PFSK-1 (cell line): ENCODE data around the gene EVI5.

Source experiments
- FOXP2 ChIP-seq: optimal IDR thresholded peaks from 2 replicates; pipeline ENCODE3; 2011; ENCODE audit warnings: borderline replicate concordance, control low read depth, inconsistent platforms; ENCODE audit not compliant: insufficient read depth; ENCODE audit errors: extremely low read length, extremely low read depth
- POLR2AphosphoS5 ChIP-seq: IDR thresholded peaks from 2 replicates; pipeline ENCODE4 v1.6.1; 2012; ENCODE audit warnings: low read depth, mild to moderate bottlenecking, control low read depth, low read length, moderate library complexity
- SIN3A ChIP-seq: IDR thresholded peaks from 2 replicates; pipeline ENCODE4 v1.6.1; 2012; ENCODE audit warnings: mild to moderate bottlenecking, low read length, moderate library complexity, borderline replicate concordance; ENCODE audit not compliant: insufficient read depth
- TAF1 ChIP-seq: IDR thresholded peaks from 2 replicates; pipeline ENCODE4 v1.6.1; 2012; ENCODE audit warnings: low read length, control low read depth, borderline replicate concordance; ENCODE audit not compliant: insufficient read depth
- TF ChIP-seq, protein P1 (sequence below), 2 experiments: IDR thresholded peaks; 2 replicates each; pipeline versions ENCODE4 v1.6.1 to v1.8.0; 2011 to 2012; ENCODE audit warnings: low read depth in 2 of 2, low read length in 2 of 2, control low read depth in 1 of 2, inconsistent platforms in 1 of 2, mild to moderate bottlenecking in 1 of 2, moderate library complexity in 1 of 2; ENCODE audit not compliant: insufficient read depth in 1 of 2

Gene EVI5

DNA sequence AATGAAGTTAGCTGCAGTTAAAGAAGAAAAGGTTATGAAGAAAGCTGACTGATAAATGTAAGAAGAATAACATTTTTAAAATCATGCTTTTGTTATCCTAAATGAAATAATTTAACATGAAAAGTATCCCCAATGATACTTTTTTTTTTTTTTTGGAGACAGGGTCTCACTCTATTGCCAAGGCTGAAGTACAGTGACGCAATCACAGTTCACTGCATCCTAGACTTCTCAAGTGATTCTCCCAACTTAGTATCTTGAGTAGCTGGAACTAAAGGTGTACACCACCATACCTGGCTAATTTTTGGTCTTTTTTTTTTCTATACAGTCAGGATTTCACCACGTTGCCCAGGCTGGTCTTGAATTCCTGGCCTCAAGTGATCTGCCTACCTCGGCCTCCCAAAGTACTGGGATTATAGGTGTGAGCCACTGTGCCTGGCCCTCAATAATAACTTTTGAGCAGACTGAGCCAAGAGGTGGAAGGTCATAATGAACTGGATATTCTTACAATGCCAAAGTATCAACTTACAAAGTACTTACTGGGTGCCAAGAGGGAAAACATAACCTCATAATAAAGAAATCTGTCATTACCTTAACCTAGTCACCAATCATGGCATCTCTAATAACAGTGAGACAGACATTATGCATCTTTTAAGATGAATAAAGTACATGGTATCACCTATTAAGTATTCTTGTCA lies 94.5 kb downstream of the EVI5 start:
- no peak for TF ChIP-seq POLR2AphosphoS5
- TF ChIP-seq FOXP2, result no peak
- no peak for TF ChIP-seq SIN3A
- TF ChIP-seq, protein P1, sequence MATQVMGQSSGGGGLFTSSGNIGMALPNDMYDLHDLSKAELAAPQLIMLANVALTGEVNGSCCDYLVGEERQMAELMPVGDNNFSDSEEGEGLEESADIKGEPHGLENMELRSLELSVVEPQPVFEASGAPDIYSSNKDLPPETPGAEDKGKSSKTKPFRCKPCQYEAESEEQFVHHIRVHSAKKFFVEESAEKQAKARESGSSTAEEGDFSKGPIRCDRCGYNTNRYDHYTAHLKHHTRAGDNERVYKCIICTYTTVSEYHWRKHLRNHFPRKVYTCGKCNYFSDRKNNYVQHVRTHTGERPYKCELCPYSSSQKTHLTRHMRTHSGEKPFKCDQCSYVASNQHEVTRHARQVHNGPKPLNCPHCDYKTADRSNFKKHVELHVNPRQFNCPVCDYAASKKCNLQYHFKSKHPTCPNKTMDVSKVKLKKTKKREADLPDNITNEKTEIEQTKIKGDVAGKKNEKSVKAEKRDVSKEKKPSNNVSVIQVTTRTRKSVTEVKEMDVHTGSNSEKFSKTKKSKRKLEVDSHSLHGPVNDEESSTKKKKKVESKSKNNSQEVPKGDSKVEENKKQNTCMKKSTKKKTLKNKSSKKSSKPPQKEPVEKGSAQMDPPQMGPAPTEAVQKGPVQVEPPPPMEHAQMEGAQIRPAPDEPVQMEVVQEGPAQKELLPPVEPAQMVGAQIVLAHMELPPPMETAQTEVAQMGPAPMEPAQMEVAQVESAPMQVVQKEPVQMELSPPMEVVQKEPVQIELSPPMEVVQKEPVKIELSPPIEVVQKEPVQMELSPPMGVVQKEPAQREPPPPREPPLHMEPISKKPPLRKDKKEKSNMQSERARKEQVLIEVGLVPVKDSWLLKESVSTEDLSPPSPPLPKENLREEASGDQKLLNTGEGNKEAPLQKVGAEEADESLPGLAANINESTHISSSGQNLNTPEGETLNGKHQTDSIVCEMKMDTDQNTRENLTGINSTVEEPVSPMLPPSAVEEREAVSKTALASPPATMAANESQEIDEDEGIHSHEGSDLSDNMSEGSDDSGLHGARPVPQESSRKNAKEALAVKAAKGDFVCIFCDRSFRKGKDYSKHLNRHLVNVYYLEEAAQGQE (IDR thresholded peaks at IDR 0.05; ENCODE audit: insufficient read depth in 1 of 2, low read depth in 2 of 2, low read length in 2 of 2), result no peak
- no peak for TF ChIP-seq TAF1

DNA sequence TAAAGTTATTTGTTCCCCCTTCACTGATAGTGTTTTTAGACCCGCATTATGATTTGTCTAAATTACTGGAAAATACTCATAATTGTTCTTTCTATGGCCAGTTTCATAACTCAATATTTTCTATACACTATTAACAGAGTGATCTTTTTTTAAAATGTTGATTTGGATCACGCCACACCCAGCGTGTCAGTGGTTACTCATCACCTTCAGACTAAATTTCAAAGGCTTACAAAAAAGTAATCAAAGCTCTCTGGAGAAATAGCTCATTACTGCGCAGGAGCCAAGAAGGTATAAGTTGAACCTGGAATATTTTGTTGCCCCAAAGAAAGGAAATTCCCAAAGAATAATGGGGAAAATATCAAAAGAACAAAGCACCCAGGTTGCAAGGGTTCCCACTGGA lies 104.9 kb downstream of the EVI5 start:
- TF ChIP-seq TAF1 (no peak), SIN3A (no peak), FOXP2 (no peak), POLR2AphosphoS5 (no peak)
- TF ChIP-seq, protein P1 (IDR thresholded peaks at IDR 0.05; ENCODE audit: insufficient read depth in 1 of 2, low read depth in 2 of 2, low read length in 2 of 2), result no peak

DNA sequence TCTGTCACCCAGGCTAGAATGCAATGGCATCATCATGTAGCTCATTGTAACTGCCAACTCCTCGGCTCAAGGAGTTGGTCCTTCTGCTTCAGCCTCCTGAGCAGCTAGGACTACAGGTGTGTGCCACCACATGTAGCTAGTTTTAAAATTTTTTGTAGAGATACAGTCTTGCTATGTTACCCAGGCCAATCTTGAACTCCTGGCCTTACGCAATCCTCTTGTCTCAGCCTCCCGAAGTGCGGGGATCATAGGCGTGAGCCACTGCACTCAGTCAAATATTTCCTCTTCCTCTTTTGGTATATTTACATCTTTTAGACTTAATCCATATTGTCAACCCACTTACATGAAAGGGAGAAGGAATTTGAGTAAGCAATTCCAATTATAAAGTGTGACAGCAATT lies 121.1 kb downstream of the EVI5 start:
- no peak for TF ChIP-seq POLR2AphosphoS5
- TF ChIP-seq FOXP2, result no peak
- TF ChIP-seq, protein P1 (IDR thresholded peaks at IDR 0.05; ENCODE audit: insufficient read depth in 1 of 2, low read depth in 2 of 2, low read length in 2 of 2), result no peak
- no peak for TF ChIP-seq SIN3A
- no peak for TF ChIP-seq TAF1

DNA sequence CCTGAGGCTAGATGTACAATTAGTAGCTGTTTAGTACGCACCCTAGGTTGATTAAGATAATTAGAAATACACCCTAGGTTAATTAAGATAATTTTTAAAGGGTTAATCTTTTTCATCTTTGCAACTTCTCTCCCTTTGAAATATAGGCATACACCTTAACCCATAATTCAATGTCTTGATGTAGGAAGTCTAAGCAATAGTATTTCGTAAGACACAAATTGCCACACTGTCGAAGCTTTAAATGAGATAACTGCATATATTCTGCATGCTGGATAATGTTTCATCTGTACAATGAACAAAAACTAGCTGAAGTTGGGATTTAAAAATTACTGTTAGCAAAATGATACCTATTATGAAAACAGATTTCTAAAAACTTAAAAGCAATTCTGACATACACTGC lies 122.9 kb downstream of the EVI5 start:
- TF ChIP-seq SIN3A (no peak), POLR2AphosphoS5 (no peak), TAF1 (no peak), FOXP2 (no peak)
- TF ChIP-seq, protein P1 (IDR thresholded peaks at IDR 0.05; ENCODE audit: insufficient read depth in 1 of 2, low read depth in 2 of 2, low read length in 2 of 2), result no peak

DNA sequence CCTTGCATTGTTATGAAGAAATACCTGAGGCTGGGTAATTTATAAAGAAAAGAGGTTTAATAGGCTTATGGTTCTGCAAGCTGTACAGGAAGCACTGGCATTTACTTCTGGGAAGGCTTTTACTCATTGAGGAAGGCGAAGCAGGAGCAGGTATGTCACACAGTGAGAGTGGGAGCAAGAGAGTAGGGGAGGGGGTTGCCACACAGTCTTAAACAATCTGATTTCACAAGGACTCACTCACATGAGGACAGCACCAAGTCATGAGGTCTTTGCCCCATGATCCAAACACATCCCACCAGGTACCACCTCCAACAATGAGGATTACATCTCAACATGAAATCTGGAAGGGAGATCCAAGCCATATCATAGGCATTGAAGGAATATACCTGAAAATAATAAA lies 127.2 kb downstream of the EVI5 start:
- no peak for TF ChIP-seq FOXP2
- no peak for TF ChIP-seq SIN3A
- TF ChIP-seq, protein P1 (IDR thresholded peaks at IDR 0.05; ENCODE audit: insufficient read depth in 1 of 2, low read depth in 2 of 2, low read length in 2 of 2), result no peak
- TF ChIP-seq TAF1, result no peak
- TF ChIP-seq POLR2AphosphoS5, result no peak
